Measurements from ENCODE around the gene PDLIM7. TPM values are rescaled to one million over a fixed set of nuclear protein-coding genes. Genes with fewer than 3 reads are reported as not detected.

The PDLIM7 gene
- total and polyA plus RNA-seq, 2 experiments from 2014 or later, result 94.7 to 128 TPM

GRCh38 chr5:177531209-177531940 is 34.0 kb upstream of the PDLIM7 start (continued):
- no peak for TF ChIP-seq REST (IDR thresholded peaks at IDR 0.05; ENCODE audit: unreplicated experiment)
- TF ChIP-seq ZNF114 (CRISPR knock-in tag; IDR thresholded peaks at IDR 0.05), result no peak
- no peak for TF ChIP-seq POLR2AphosphoS5 (IDR thresholded peaks at IDR 0.05; ENCODE audit: low read depth)
- no peak for TF ChIP-seq EZH2 (IDR thresholded peaks at IDR 0.05; ENCODE audit: low read depth, unreplicated experiment)

- Histone ChIP-seq H2AFZ (no peak overlapping the region), H4K20me1 (replicated peaks; ENCODE audit: insufficient read depth) (peaks cover 13% of the 10 kb centered on the region), H3K4me3 (no peak overlapping the region), H3K27me3 (ENCODE audit: insufficient read depth) (no peaks in the 10 kb centered on the region), H3K79me2 (replicated peaks; ENCODE audit: insufficient read depth) (no peaks in the 10 kb centered on the region), H3F3A (replicated peaks; ENCODE audit: low read depth) (no peaks in the 10 kb centered on the region), H3K4me1 (ENCODE audit: insufficient read depth) (no peaks in the 10 kb centered on the region), H3K27ac (ENCODE audit: low read depth) (no peak overlapping the region), H3K4me2 (no peak overlapping the region), H3K36me3 (ENCODE audit: insufficient read depth) (peaks cover 7% of the 10 kb centered on the region; the same call in 1 of the 2 replicates), H3K9me2 (ENCODE audit: insufficient read depth) (no peaks in the 10 kb centered on the region)
- no peak overlapping the region for H3K27ac Mint-ChIP-seq
- H3K36me3 Mint-ChIP-seq (ENCODE audit: low read depth), result peaks cover 32% of the 10 kb centered on the region
- peaks cover 1% of the 10 kb centered on the region for H3K27me3 Mint-ChIP-seq (ENCODE audit: insufficient read depth, low read depth, poor library complexity)
- H3K4me1 Mint-ChIP-seq, result no peaks in the 10 kb centered on the region
- DNase-seq (ENCODE audit: low spot score), result no peak
- H3K4me3 Mint-ChIP-seq, result no peak overlapping the region
- no peak for ATAC-seq
- H3K9me3 Mint-ChIP-seq, result no peaks in the 10 kb centered on the region
- no peak for TF ChIP-seq EZH2phosphoT487 (IDR thresholded peaks at IDR 0.05; ENCODE audit: unreplicated experiment)
- TF ChIP-seq, protein P1, sequence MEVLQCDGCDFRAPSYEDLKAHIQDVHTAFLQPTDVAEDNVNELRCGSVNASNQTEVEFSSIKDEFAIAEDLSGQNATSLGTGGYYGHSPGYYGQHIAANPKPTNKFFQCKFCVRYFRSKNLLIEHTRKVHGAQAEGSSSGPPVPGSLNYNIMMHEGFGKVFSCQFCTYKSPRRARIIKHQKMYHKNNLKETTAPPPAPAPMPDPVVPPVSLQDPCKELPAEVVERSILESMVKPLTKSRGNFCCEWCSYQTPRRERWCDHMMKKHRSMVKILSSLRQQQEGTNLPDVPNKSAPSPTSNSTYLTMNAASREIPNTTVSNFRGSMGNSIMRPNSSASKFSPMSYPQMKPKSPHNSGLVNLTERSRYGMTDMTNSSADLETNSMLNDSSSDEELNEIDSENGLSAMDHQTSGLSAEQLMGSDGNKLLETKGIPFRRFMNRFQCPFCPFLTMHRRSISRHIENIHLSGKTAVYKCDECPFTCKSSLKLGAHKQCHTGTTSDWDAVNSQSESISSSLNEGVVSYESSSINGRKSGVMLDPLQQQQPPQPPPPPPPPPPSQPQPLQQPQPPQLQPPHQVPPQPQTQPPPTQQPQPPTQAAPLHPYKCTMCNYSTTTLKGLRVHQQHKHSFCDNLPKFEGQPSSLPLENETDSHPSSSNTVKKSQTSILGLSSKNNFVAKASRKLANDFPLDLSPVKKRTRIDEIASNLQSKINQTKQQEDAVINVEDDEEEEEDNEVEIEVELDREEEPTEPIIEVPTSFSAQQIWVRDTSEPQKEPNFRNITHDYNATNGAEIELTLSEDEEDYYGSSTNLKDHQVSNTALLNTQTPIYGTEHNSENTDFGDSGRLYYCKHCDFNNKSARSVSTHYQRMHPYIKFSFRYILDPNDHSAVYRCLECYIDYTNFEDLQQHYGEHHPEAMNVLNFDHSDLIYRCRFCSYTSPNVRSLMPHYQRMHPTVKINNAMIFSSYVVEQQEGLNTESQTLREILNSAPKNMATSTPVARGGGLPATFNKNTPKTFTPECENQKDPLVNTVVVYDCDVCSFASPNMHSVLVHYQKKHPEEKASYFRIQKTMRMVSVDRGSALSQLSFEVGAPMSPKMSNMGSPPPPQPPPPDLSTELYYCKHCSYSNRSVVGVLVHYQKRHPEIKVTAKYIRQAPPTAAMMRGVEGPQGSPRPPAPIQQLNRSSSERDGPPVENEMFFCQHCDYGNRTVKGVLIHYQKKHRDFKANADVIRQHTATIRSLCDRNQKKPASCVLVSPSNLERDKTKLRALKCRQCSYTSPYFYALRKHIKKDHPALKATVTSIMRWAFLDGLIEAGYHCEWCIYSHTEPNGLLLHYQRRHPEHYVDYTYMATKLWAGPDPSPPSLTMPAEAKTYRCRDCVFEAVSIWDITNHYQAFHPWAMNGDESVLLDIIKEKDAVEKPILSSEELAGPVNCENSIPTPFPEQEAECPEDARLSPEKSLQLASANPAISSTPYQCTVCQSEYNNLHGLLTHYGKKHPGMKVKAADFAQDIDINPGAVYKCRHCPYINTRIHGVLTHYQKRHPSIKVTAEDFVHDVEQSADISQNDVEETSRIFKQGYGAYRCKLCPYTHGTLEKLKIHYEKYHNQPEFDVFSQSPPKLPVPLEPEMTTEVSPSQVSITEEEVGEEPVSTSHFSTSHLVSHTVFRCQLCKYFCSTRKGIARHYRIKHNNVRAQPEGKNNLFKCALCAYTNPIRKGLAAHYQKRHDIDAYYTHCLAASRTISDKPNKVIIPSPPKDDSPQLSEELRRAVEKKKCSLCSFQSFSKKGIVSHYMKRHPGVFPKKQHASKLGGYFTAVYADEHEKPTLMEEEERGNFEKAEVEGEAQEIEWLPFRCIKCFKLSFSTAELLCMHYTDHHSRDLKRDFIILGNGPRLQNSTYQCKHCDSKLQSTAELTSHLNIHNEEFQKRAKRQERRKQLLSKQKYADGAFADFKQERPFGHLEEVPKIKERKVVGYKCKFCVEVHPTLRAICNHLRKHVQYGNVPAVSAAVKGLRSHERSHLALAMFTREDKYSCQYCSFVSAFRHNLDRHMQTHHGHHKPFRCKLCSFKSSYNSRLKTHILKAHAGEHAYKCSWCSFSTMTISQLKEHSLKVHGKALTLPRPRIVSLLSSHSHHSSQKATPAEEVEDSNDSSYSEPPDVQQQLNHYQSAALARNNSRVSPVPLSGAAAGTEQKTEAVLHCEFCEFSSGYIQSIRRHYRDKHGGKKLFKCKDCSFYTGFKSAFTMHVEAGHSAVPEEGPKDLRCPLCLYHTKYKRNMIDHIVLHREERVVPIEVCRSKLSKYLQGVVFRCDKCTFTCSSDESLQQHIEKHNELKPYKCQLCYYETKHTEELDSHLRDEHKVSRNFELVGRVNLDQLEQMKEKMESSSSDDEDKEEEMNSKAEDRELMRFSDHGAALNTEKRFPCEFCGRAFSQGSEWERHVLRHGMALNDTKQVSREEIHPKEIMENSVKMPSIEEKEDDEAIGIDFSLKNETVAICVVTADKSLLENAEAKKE (CRISPR knock-in tag; IDR thresholded peaks at IDR 0.05), result no peak
- TF ChIP-seq, protein P2, sequence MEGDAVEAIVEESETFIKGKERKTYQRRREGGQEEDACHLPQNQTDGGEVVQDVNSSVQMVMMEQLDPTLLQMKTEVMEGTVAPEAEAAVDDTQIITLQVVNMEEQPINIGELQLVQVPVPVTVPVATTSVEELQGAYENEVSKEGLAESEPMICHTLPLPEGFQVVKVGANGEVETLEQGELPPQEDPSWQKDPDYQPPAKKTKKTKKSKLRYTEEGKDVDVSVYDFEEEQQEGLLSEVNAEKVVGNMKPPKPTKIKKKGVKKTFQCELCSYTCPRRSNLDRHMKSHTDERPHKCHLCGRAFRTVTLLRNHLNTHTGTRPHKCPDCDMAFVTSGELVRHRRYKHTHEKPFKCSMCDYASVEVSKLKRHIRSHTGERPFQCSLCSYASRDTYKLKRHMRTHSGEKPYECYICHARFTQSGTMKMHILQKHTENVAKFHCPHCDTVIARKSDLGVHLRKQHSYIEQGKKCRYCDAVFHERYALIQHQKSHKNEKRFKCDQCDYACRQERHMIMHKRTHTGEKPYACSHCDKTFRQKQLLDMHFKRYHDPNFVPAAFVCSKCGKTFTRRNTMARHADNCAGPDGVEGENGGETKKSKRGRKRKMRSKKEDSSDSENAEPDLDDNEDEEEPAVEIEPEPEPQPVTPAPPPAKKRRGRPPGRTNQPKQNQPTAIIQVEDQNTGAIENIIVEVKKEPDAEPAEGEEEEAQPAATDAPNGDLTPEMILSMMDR (conservative IDR thresholded peaks at IDR 0.05; ENCODE audit: low read depth in 2 of 2), result no peak
- no peak for TF ChIP-seq JUNB (IDR thresholded peaks at IDR 0.05; ENCODE audit: unreplicated experiment)
- no peak for TF ChIP-seq ZNF331 (CRISPR knock-in tag; IDR thresholded peaks at IDR 0.05; ENCODE audit: low read depth)
- TF ChIP-seq REST (IDR thresholded peaks at IDR 0.05; ENCODE audit: unreplicated experiment), result no peak
These were observed 33.2 kb upstream of the PDLIM7 start for GRCh38 chr5:177530638-177531037.
